ENCODE data around the gene MPHOSPH6. TPM values are rescaled to one million over a fixed set of nuclear protein-coding genes. Genes with fewer than 3 reads are reported as not detected.

MPHOSPH6 gene
- total and polyA plus RNA-seq, 2 of the 8 experiments (the other 6 are each of a cell fraction or from before 2014, with no cell fraction given): 19.7 to 32.9 TPM

DNA sequence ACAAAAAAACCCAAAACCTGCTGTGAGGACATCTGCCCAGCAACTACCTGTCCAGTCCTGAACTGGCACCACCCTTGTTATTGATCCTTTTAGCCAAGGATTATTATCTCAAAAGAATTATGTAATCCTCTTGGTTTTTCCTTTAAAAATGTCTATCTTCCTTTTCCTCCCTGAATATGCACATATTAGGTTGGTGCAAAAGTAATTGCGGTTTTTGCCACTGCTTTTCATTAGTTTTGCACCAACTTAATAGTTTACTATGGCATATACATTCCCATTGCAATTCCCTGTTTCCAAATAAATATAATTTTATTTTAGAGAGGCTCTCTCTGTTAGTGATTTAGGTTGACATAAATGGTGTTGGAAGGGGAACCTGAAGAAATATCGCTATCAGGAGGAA, 51.3 kb downstream of the MPHOSPH6 start:
- Histone ChIP-seq H3K9me3 (ENCODE audit: insufficient read depth in 2 of 2, low read depth in 1 of 2, low read length in 1 of 2) (no peaks in the 10 kb centered on the region), H4K91ac (replicated peaks; ENCODE audit: insufficient read length, low read length) (no peak overlapping the region), H2BK20ac (ENCODE audit: low read length) (no peak overlapping the region), H4K8ac (ENCODE audit: extremely low read depth, insufficient read depth, low read length) (no peak overlapping the region), H2BK12ac (ENCODE audit: low read depth, low read length) (no peak overlapping the region), H3K23ac (ENCODE audit: insufficient read length) (no peak overlapping the region), H2AFZ (ENCODE audit: low read length) (no peak overlapping the region), H3K27ac (ENCODE audit: low read depth, low read length) (no peak overlapping the region), H3K9ac (replicated peaks in 1 of 4; ENCODE audit: extremely low read depth in 1 of 4, low read depth in 3 of 4, low read length in 3 of 4) (no peak overlapping the region), H2BK5ac (ENCODE audit: low read depth, low read length) (no peak overlapping the region), H4K5ac (ENCODE audit: insufficient read length, low read depth, low read length) (no peak overlapping the region), H3K4me1 (replicated peaks in 1 of 4; ENCODE audit: control insufficient read depth in 3 of 4, insufficient read depth in 4 of 4, low read length in 3 of 4) (no peaks in the 10 kb centered on the region), H3K23me2 (ENCODE audit: low read depth, low read length) (no peaks in the 10 kb centered on the region), H4K20me1 (replicated peaks in 1 of 2; ENCODE audit: control insufficient read depth in 1 of 2, insufficient read depth in 2 of 2, low read length in 2 of 2) (no peaks in the 10 kb centered on the region), H3K4me3 (ENCODE audit: extremely low read depth in 1 of 4, insufficient read depth in 2 of 4, low read depth in 3 of 4, low read length in 4 of 4) (no peak overlapping the region), H3K18ac (ENCODE audit: extremely low read depth, low read length) (no peak overlapping the region), H3K4ac (replicated peaks; ENCODE audit: insufficient read length, low read depth, low read length) (no peak overlapping the region), H3K56ac (replicated peaks; ENCODE audit: insufficient read length, low read depth, low read length) (no peak overlapping the region), H2AK5ac (ENCODE audit: low read depth, low read length) (no peak overlapping the region), H2BK15ac (ENCODE audit: low read length) (no peak overlapping the region), H3K4me2 (ENCODE audit: insufficient read depth in 1 of 2, low read depth in 2 of 2, low read length in 2 of 2) (no peak overlapping the region), H3K36me3 (ENCODE audit: control insufficient read depth in 2 of 4, insufficient read depth in 4 of 4, low read length in 3 of 4) (no peaks in the 10 kb centered on the region), H3K14ac (ENCODE audit: insufficient read length) (no peak overlapping the region), H3K79me2 (ENCODE audit: control insufficient read depth in 1 of 2, insufficient read depth in 2 of 2, low read length in 2 of 2) (no peaks in the 10 kb centered on the region), H3K27me3 (replicated peaks in 1 of 4; ENCODE audit: control insufficient read depth in 3 of 4, extremely low read depth in 1 of 4, insufficient read depth in 3 of 4, low read length in 3 of 4) (no peaks in the 10 kb centered on the region), H3K79me1 (ENCODE audit: low read depth, low read length) (no peaks in the 10 kb centered on the region), H2BK120ac (replicated peaks; ENCODE audit: low read depth, low read length) (no peak overlapping the region)
- no peak for FAIRE-seq
- TF ChIP-seq YY1 (IDR thresholded peaks at IDR 0.05; ENCODE audit: low read depth, low read length) (no peak), RNF2 (IDR thresholded peaks at IDR 0.05; ENCODE audit: borderline replicate concordance, low read depth, low read length, missing control alignments, poor library complexity, severe bottlenecking) (no peak), POU5F1 (IDR thresholded peaks at IDR 0.05; ENCODE audit: low read depth, low read length) (no peak), SP1 (IDR thresholded peaks at IDR 0.05; ENCODE audit: low read depth, low read length) (no peak), SRF (IDR thresholded peaks at IDR 0.05; ENCODE audit: low read depth, low read length) (no peak)
- CTCF ChIA-PET (ENCODE audit: partially characterized antibody): no interaction called here
- DNase-seq (ENCODE audit: low read depth in 1 of 2, low spot score in 2 of 2): no peak
- 89% methylated on average over 2 of the region's 2 CpGs; no CpG with 5 or more reads in 1 of the 2 experiments for WGBS, 2 experiments (ENCODE audit: extremely low coverage in 1 of 2, insufficient coverage in 1 of 2, insufficient read length in 1 of 2, insufficient replicate concordance in 2 of 2, low coverage in 1 of 2, low lambda C conversion rate in 2 of 2, missing lambda C conversion rate in 1 of 2)
- POLR2A ChIA-PET (ENCODE audit: partially characterized antibody): no interaction called here

Measured in H1 (cell line).